IPS-18a (cell line): ENCODE measurements around the gene ATP10B.

ENCODE experiments used
- H3K27ac ChIP-seq: one replicate; pipeline ENCODE4 v1.5.1; 2013; ENCODE audit warnings: low read length
- H3K27me3 ChIP-seq: one replicate; pipeline ENCODE4 v1.6.1; 2013; ENCODE audit warnings: mild to moderate bottlenecking, low read length; ENCODE audit not compliant: control insufficient read depth, insufficient read depth
- H3K36me3 ChIP-seq: one replicate; pipeline ENCODE4 v1.6.1; 2013; ENCODE audit warnings: low read depth, low read length; ENCODE audit not compliant: control insufficient read depth
- H3K4me1 ChIP-seq: one replicate; pipeline ENCODE4 v1.6.1; 2013; ENCODE audit warnings: low read depth, low read length; ENCODE audit not compliant: control insufficient read depth
- H3K4me3 ChIP-seq: one replicate; pipeline ENCODE4 v1.5.1; 2013; ENCODE audit warnings: low read length
- H3K9ac ChIP-seq: one replicate; pipeline ENCODE4 v1.6.1; 2013; ENCODE audit warnings: mild to moderate bottlenecking, low read length, moderate library complexity
- H3K9me3 ChIP-seq: one replicate; pipeline ENCODE4 v1.6.1; 2013; ENCODE audit warnings: low read depth, low read length; ENCODE audit not compliant: control insufficient read depth

ATP10B gene

DNA sequence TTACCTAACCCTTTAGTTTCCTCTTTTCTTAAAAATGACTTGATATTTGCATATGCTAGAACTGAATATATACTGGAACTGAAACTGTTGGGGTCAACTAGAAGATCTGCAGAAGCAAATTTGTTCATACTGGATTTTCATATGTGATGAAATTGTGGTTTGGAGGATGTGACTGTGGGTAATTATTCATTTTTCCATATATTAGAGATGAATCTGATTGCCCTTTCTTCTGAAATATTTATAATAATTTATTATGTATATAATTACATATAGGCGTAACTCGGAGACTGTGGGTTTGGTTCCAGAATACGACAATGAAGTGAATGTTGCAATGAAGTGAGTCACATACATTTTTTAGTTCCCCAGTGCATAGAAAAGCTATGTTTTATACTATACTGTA, 149.1 kb downstream of the ATP10B start:
- H3K27me3 ChIP-seq, result no peaks in the 10 kb centered on the region
- no peak overlapping the region for H3K9ac ChIP-seq
- no peak overlapping the region for H3K4me3 ChIP-seq
- no peaks in the 10 kb centered on the region for H3K36me3 ChIP-seq
- no peak overlapping the region for H3K27ac ChIP-seq
- peaks cover 3% of the 10 kb centered on the region for H3K9me3 ChIP-seq
- no peaks in the 10 kb centered on the region for H3K4me1 ChIP-seq

DNA sequence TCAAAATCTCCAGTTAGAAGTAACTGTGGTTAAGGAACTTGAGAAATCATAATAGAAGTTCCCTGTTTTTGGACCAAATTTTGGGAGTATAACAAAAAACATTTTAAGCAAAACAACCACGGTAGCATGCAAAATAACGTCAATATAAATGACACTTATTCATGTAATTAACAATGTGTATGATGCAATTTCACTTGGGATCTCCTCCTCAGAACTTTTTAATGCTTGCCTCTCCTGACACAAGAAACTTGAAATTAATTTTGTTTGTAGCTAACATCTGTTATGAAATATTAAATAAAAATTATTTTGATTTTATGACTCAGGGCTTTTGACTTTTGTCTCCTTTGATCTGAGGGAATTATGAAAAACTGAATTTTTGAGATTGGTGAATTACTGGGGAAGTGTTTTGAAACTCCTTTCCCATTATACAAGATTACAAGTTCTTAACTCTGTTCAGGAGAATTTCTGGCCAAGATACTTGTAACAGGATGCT, 149.7 kb downstream of the ATP10B start:
- Histone ChIP-seq H3K27ac (no peak overlapping the region), H3K27me3 (no peaks in the 10 kb centered on the region), H3K9ac (no peak overlapping the region), H3K4me3 (no peak overlapping the region), H3K4me1 (no peaks in the 10 kb centered on the region), H3K36me3 (no peaks in the 10 kb centered on the region), H3K9me3 (peaks cover 3% of the 10 kb centered on the region)

DNA sequence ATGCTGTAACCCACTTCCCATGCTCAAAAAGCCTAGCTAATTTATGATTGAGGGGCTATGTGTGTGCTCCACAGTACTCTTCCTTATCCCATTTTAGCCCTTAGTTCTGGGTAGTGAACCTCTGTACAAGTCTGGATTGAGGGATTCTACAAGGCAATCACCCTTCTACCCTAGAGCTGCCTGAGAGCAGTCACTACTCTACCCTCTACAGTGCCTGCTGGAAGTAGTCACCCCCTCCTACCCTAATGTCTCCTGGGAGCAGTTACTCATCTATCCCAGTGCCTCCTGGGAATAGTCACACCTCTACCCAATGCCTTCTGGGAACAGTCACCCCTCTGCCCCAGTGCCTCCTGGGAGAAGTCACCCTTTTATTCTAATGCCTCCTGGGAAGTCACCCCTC, 150.6 kb downstream of the ATP10B start:
- Histone ChIP-seq H3K9me3 (peaks cover 3% of the 10 kb centered on the region), H3K27me3 (no peaks in the 10 kb centered on the region), H3K36me3 (no peaks in the 10 kb centered on the region), H3K4me3 (no peak overlapping the region), H3K27ac (no peak overlapping the region), H3K9ac (no peak overlapping the region), H3K4me1 (no peaks in the 10 kb centered on the region)

DNA sequence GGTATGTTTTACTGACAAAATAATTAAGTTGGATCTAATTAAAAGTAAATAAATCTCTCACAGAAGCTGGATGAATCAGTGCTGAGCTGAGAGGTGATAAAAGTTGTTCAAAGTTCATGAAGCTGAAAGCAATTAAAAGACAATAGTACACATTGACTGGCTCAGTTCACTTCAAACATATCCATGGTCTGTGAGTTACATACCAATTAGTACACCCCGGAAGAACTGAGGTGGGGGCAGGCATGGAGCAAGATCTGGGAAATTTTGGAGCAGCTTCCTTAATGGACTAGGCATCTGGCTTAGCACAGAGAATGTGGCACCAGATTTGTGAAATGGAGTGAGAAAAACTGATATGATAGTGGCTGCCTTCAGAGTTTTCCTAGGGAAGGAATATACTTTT, 152.7 kb downstream of the ATP10B start:
- Histone ChIP-seq H3K9me3 (peaks cover under 1% of the 10 kb centered on the region), H3K36me3 (no peaks in the 10 kb centered on the region), H3K4me3 (no peak overlapping the region), H3K9ac (no peak overlapping the region), H3K4me1 (no peaks in the 10 kb centered on the region), H3K27ac (no peak overlapping the region), H3K27me3 (no peaks in the 10 kb centered on the region)

DNA sequence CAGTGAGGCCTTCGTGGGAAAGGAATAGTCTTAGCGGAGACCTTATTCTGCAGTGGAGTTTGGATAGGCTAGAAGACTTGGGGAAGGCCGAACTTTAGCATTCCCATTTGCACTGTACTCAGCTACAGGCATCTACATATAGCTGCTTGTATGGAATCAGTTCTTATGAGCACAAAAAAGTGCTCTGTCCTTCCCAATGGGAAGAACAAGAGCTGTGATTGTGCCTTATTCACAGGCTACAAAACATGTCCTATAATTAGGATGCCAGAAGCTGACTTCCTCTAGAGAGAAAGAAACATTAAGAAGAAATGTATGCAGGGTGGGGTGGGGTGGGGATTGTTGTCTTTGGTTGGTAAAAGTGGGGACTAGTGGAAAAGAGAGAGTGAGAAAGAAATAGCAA, 154.7 kb downstream of the ATP10B start:
- H3K9me3 ChIP-seq, result no peaks in the 10 kb centered on the region
- H3K36me3 ChIP-seq, result no peaks in the 10 kb centered on the region
- no peak overlapping the region for H3K9ac ChIP-seq
- no peak overlapping the region for H3K27ac ChIP-seq
- no peaks in the 10 kb centered on the region for H3K27me3 ChIP-seq
- no peaks in the 10 kb centered on the region for H3K4me1 ChIP-seq
- no peak overlapping the region for H3K4me3 ChIP-seq

DNA sequence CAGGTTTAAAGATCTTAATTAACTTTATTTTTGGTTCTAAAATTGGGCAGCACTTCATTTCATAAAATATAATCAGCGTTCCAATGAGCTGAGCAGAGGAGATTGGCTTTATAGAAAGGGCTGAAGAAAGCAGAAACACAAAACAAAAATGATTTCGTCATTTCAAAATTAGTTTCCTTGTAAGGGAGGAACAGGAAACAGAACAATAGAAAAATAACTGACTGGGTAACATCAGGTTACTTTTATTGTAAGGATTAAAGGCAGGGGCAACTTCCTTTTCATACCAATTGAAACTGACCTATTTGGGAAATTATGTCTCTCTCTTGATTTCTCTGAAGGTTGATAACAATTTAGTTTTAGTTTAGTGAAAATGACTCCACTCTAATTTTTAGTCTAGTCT, 157.1 kb downstream of the ATP10B start:
- H3K4me3 ChIP-seq, result no peak overlapping the region
- H3K27ac ChIP-seq, result no peak overlapping the region
- no peaks in the 10 kb centered on the region for H3K9me3 ChIP-seq
- H3K9ac ChIP-seq, result no peak overlapping the region
- no peaks in the 10 kb centered on the region for H3K36me3 ChIP-seq
- no peaks in the 10 kb centered on the region for H3K27me3 ChIP-seq
- H3K4me1 ChIP-seq, result no peaks in the 10 kb centered on the region

DNA sequence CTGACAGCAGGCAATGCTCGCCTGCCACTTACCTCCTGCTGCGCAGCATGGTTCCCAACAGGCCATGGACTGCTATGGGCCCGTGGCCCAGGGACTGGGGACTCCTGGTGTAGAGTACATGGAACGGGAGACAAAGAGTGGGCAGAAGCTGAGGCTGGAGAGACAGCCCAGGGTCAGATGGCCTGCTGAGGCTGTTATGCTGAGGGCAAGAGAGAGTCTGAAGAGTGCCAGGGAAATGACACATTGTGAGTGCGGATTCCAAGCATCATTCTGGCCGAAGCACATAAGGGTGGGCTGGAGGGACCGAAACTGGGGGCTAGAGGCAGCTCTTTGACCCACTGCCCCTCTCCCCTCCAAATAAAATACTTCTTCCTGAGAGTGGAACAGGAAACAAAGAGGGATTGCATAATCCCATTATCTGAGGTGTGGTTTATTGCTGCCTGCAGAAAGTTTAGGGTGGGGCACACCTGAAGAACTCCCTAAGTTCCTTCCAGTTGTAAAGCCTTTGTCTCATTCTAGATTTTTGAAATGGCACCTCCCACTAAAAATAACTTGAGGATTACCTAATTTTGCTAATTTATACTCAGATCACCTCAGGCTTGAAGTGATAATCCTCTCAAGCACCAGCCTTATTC, 158.1 kb downstream of the ATP10B start:
- Histone ChIP-seq H3K9ac (no peak overlapping the region), H3K27me3 (no peaks in the 10 kb centered on the region), H3K4me1 (no peaks in the 10 kb centered on the region), H3K9me3 (no peaks in the 10 kb centered on the region), H3K4me3 (no peak overlapping the region), H3K27ac (no peak overlapping the region), H3K36me3 (no peaks in the 10 kb centered on the region)

DNA sequence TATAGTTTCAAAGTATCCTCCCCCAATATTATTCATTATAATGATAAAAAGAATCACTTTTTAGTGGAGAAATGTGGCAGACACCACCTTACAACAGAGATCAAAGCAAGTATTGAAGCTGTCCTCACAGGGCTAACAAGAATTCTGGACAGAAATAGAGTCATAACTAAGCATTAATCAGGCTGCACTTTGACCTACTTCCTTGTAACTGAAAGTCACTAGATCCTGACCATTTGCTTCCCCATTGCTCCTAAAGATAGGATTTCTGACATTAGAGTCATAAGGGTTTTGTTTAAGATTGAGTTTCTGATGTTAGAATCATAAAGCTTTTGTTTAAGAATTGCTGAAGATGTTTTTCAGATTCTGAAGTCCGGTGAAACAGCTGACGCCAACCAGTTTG, 159.7 kb downstream of the ATP10B start:
- Histone ChIP-seq H3K27ac (no peak overlapping the region), H3K4me3 (no peak overlapping the region), H3K9ac (no peak overlapping the region), H3K27me3 (no peaks in the 10 kb centered on the region), H3K4me1 (no peaks in the 10 kb centered on the region), H3K9me3 (no peaks in the 10 kb centered on the region), H3K36me3 (no peaks in the 10 kb centered on the region)

DNA sequence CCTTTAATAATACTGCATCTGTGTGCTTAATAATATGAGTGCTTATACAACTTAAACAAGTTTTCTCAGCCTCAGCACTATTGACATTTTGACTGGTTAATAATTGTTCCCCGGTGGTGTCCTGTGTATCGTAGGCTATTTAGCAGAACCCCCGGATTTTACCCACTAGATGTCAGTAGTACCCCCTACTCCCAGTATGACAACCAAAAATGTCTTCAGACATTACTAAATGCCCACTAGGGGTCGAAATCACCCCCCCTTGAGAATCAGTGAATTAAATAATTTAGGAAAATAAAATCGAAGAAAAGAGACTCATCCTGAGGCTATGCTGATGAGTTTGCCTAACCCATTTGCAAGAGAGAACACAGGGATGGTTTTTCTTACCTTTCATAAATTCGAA, 166.3 kb downstream of the ATP10B start:
- H3K9me3 ChIP-seq, result no peaks in the 10 kb centered on the region
- no peaks in the 10 kb centered on the region for H3K27me3 ChIP-seq
- no peaks in the 10 kb centered on the region for H3K36me3 ChIP-seq
- no peaks in the 10 kb centered on the region for H3K4me1 ChIP-seq
- no peak overlapping the region for H3K9ac ChIP-seq
- H3K27ac ChIP-seq, result no peak overlapping the region
- H3K4me3 ChIP-seq, result no peak overlapping the region

DNA sequence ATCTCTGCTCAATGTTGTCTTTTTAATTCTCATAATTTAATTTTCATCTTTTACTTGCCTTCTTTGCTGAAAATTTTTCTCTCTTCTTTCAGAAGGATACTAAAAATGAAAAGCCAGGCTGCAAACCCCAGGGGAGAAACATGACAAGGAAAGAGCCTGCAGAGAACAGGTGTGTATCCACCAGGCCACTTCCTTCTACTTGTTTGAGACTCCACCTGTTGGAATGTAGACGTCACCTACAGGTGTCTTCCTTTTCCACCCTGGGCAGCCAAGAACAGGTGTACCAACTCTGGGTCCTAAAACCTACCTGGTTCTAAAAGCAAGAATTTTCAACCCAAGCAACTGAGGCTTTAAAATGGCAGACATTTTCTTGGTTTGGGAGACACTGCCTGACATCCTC, 166.8 kb downstream of the ATP10B start:
- no peak overlapping the region for H3K4me3 ChIP-seq
- H3K27me3 ChIP-seq, result no peaks in the 10 kb centered on the region
- no peak overlapping the region for H3K27ac ChIP-seq
- no peaks in the 10 kb centered on the region for H3K36me3 ChIP-seq
- no peaks in the 10 kb centered on the region for H3K4me1 ChIP-seq
- no peak overlapping the region for H3K9ac ChIP-seq
- H3K9me3 ChIP-seq, result no peaks in the 10 kb centered on the region

DNA sequence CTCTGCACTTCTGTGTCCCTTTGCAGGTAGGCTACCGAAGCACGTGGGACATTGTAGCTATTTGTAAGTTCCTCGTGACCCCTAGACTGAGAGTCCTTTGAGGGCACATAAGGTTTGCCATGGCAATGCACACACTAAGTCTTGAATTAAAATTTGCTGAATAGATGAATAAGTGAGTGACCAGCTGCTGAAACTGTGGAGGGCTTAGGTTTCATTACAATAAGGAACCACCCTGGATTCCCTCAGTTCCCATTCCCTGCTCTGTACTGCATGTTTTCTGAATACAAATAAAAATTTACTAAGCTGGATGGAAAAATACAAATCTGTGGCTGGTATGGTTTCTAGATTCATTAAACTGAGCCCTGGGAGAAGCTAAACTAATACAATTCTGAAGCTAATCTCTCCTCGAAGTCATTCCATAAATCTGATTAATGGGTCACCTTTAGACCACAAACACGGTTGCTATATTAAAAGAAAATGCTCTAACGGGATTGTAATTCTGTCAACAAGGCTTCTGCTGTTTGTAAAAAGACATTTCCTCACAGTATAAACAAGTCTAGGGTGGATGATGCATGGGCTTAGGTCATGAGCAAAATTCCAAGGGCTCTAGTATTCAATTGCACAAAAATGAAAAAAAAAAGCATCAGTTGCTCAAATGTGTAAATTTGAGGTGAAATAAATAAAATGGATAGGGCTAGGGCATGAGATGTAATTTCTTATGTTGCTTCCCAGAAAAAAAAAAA, 172.3 kb downstream of the ATP10B start:
- H3K4me3 ChIP-seq, result no peak overlapping the region
- H3K4me1 ChIP-seq, result no peaks in the 10 kb centered on the region
- no peaks in the 10 kb centered on the region for H3K36me3 ChIP-seq
- H3K9ac ChIP-seq, result no peak overlapping the region
- H3K27ac ChIP-seq, result no peak overlapping the region
- H3K9me3 ChIP-seq, result no peaks in the 10 kb centered on the region
- no peaks in the 10 kb centered on the region for H3K27me3 ChIP-seq

DNA sequence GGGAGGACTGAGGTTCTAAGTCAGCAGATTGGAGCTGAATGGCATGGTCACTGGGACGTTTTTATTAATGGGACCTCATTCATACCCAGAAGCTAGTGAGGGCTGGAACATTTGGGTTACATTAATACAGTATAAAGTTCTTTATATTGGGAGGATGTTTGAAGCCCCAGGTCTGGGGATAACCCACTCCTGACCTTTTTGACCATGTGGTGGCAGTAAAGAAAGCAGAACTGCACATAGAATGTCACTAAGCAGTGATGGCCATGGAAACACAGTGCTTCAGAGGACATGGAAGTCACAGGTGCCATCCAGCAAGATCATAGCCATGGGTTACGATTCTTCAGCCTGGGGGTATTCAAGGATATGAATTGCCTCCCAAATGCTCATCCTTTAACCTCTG, 176.0 kb downstream of the ATP10B start:
- H3K9me3 ChIP-seq, result no peaks in the 10 kb centered on the region
- H3K27me3 ChIP-seq, result no peaks in the 10 kb centered on the region
- no peak overlapping the region for H3K27ac ChIP-seq
- no peaks in the 10 kb centered on the region for H3K36me3 ChIP-seq
- no peak overlapping the region for H3K4me3 ChIP-seq
- H3K9ac ChIP-seq, result no peak overlapping the region
- no peaks in the 10 kb centered on the region for H3K4me1 ChIP-seq
